ENCODE results near the gene PRKD2. TPM values are rescaled to one million over a fixed set of nuclear protein-coding genes. Genes with fewer than 3 reads are reported as not detected.

The PRKD2 gene
- total RNA-seq, 1 donor from 2014 or later: 49.4 TPM

GRCh38 chr19:46644720-46645119, 72.2 kb downstream of the PRKD2 start:
- Histone ChIP-seq H3K27ac (no peak overlapping the region), H3K9me3 (no peaks in the 10 kb centered on the region), H3K27me3 (no peaks in the 10 kb centered on the region), H3K36me3 (no peaks in the 10 kb centered on the region), H3K4me3 (no peak overlapping the region), H3K4me1 (peaks cover 4% of the 10 kb centered on the region)
- no peak for DNase-seq (ENCODE audit: extremely low spot score in 2 of 2)
- TF ChIP-seq POLR2AphosphoS5 (IDR thresholded peaks at IDR 0.05; ENCODE audit: insufficient read depth in 1 of 2, low read depth in 1 of 2) (peak in 1 of 2 donors; percentile 47), POLR2A (IDR thresholded peaks at IDR 0.05) (no peak), CTCF (IDR thresholded peaks at IDR 0.05) (no peak)
- intact Hi-C loops (cut with DNase I): no loop called here

GRCh38 chr19:46640656-46641055, 76.3 kb downstream of the PRKD2 start:
- intact Hi-C loops (cut with DNase I): no loop called here
- Histone ChIP-seq H3K27ac (no peak overlapping the region), H3K4me1 (peaks cover 28% of the 10 kb centered on the region), H3K4me3 (no peak overlapping the region), H3K9me3 (no peaks in the 10 kb centered on the region), H3K27me3 (no peaks in the 10 kb centered on the region), H3K36me3 (no peaks in the 10 kb centered on the region)
- no peak for TF ChIP-seq POLR2A (IDR thresholded peaks at IDR 0.05)
- no peak for TF ChIP-seq CTCF (IDR thresholded peaks at IDR 0.05)
- TF ChIP-seq POLR2AphosphoS5 (IDR thresholded peaks at IDR 0.05; ENCODE audit: insufficient read depth in 1 of 2, low read depth in 1 of 2): no peak
- no peak for DNase-seq (ENCODE audit: extremely low spot score in 2 of 2)

- intact Hi-C loops (cut with DNase I): no loop called here
- DNase-seq (ENCODE audit: extremely low spot score in 2 of 2): no peak
Observed at GRCh38 chr19:46639358-46640182, 77.3 kb downstream of the PRKD2 start.

GRCh38 chr19:46637224-46637623, 79.7 kb downstream of the PRKD2 start:
- DNase-seq (ENCODE audit: extremely low spot score in 2 of 2): no peak
- no peaks in the 10 kb centered on the region for H3K36me3 ChIP-seq
- no peak overlapping the region for H3K4me3 ChIP-seq
- intact Hi-C loops (cut with DNase I): no loop called here
- TF ChIP-seq POLR2AphosphoS5 (IDR thresholded peaks at IDR 0.05; ENCODE audit: insufficient read depth in 1 of 2, low read depth in 1 of 2): no peak
- no peak for TF ChIP-seq POLR2A (IDR thresholded peaks at IDR 0.05)
- TF ChIP-seq CTCF (IDR thresholded peaks at IDR 0.05): no peak
- no peaks in the 10 kb centered on the region for H3K27me3 ChIP-seq
- no peak overlapping the region for H3K27ac ChIP-seq
- H3K9me3 ChIP-seq: no peaks in the 10 kb centered on the region
- peaks cover 49% of the 10 kb centered on the region for H3K4me1 ChIP-seq

More at GRCh38 chr19:46639358-46640182, 77.3 kb downstream of the PRKD2 start:
- peaks cover 34% of the 10 kb centered on the region for H3K4me1 ChIP-seq
- no peaks in the 10 kb centered on the region for H3K27me3 ChIP-seq
- H3K36me3 ChIP-seq: no peaks in the 10 kb centered on the region
- peak overlapping the region; percentile 46 to 62 for H3K4me3 ChIP-seq
- peak overlapping the region; percentile 84 for H3K27ac ChIP-seq
- H3K9me3 ChIP-seq: no peaks in the 10 kb centered on the region
- TF ChIP-seq POLR2AphosphoS5 (IDR thresholded peaks at IDR 0.05; ENCODE audit: insufficient read depth in 1 of 2, low read depth in 1 of 2): peak in 1 of 2 donors; percentile 78
- TF ChIP-seq POLR2A (IDR thresholded peaks at IDR 0.05): no peak

GRCh38 chr19:46635920-46636761, 80.8 kb downstream of the PRKD2 start, which contains the start of gene GNG8:
GNG8 (minus strand) TSS chr19:46636202; CDS start chr19:46634682, 1,520 bp downstream.
- intact Hi-C loops (cut with DNase I): no loop called here
- peaks cover 54% of the 10 kb centered on the region for H3K4me1 ChIP-seq
- H3K27ac ChIP-seq: no peak within 1 kb of the TSS
- no peak for DNase-seq (ENCODE audit: extremely low spot score in 2 of 2)
- H3K36me3 ChIP-seq: no peaks in the 10 kb centered on the region
- no peaks in the 10 kb centered on the region for H3K27me3 ChIP-seq
- H3K4me3 ChIP-seq: peak within 1 kb of the TSS in 1 of 2 donors; percentile 39
- TF ChIP-seq POLR2A (IDR thresholded peaks at IDR 0.05): no peak
- TF ChIP-seq CTCF (IDR thresholded peaks at IDR 0.05): no peak
- TF ChIP-seq POLR2AphosphoS5 (IDR thresholded peaks at IDR 0.05; ENCODE audit: insufficient read depth in 1 of 2, low read depth in 1 of 2): no peak
- H3K9me3 ChIP-seq: no peaks in the 10 kb centered on the region
